ENCODE measurements around the gene GLIS1. TPM values are rescaled to one million over a fixed set of nuclear protein-coding genes. Genes with fewer than 3 reads are reported as not detected.

Gene GLIS1
- total and polyA plus RNA-seq, 2 of the 8 experiments (the other 6 are each of a cell fraction or from before 2014, with no cell fraction given) = 0.15 to 0.22 TPM

DNA sequence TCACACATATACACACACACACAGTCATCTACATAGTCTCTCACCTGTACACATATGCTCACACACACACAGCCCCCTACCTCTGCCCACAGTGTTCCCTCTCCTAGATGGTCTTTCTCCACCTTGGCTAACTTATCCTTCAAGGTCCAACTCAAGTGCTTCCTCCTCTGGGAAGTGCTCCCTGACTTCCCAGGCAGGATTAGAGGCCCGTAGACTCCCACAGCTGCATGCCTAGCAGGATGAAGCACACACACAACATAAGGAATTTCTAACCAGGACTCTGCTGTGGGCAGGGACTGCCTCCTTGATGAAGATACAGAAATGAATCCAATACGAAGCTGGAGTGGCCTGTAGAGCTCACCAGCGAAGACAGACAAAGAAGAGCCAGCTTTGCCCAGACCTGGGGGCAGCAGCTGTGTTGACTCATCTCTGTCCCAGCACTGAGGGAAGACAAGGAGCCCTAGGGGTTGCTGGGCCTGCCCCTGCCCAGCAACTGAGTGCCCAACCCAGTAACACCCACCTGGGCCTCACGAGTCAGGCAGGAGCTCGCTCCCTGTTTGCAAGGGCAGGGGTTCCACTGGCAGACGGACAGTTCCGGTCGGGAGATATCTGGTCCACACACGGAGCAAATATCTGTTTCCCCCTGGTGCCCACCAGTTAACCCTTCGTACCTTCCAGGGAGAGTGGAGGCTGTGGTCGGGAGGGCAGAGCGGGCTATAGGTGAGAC is 178.9 kb downstream of the GLIS1 start:
- no peak overlapping the region for H2BK120ac ChIP-seq (replicated peaks; ENCODE audit: low read depth, low read length)
- H4K5ac ChIP-seq (ENCODE audit: insufficient read length, low read depth, low read length) = no peak overlapping the region
- peak overlapping the region; percentile 81; the same call in 1 of the 2 replicates for H2BK20ac ChIP-seq (ENCODE audit: low read length)
- no peak overlapping the region for H3K9ac ChIP-seq (replicated peaks in 1 of 4; ENCODE audit: extremely low read depth in 1 of 4, low read depth in 3 of 4, low read length in 3 of 4)
- 0 out of 2 replicates have a peak, but pooled peaks cover 2% of the 10 kb centered on the region for H3K79me1 ChIP-seq (ENCODE audit: low read depth, low read length)
- no peak overlapping the region for H3K4me3 ChIP-seq (ENCODE audit: extremely low read depth in 1 of 4, insufficient read depth in 2 of 4, low read depth in 3 of 4, low read length in 4 of 4)
- no peaks in the 10 kb centered on the region for H3K23me2 ChIP-seq (ENCODE audit: low read depth, low read length)
- H3K36me3 ChIP-seq (ENCODE audit: control insufficient read depth in 2 of 4, insufficient read depth in 4 of 4, low read length in 3 of 4) = no peaks in the 10 kb centered on the region
- peak overlapping the region; percentile 37; the same call in 1 of the 2 replicates for H2BK5ac ChIP-seq (ENCODE audit: low read depth, low read length)
- H2BK12ac ChIP-seq (ENCODE audit: low read depth, low read length) = no peak overlapping the region
- no peak overlapping the region for H3K14ac ChIP-seq (ENCODE audit: insufficient read length)
- peak overlapping the region; percentile 31 for H4K91ac ChIP-seq (replicated peaks; ENCODE audit: insufficient read length, low read length)
- H3K9me3 ChIP-seq (ENCODE audit: insufficient read depth in 2 of 2, low read depth in 1 of 2, low read length in 1 of 2) = no peaks in the 10 kb centered on the region
- H3K56ac ChIP-seq (replicated peaks; ENCODE audit: insufficient read length, low read depth, low read length) = no peak overlapping the region
- H4K8ac ChIP-seq (ENCODE audit: extremely low read depth, insufficient read depth, low read length) = no peak overlapping the region; the same call in 1 of the 2 replicates
- no peak overlapping the region; the same call in 1 of the 2 replicates for H2BK15ac ChIP-seq (ENCODE audit: low read length)
- H3K27ac ChIP-seq (ENCODE audit: low read depth, low read length) = no peak overlapping the region
- H3K79me2 ChIP-seq (ENCODE audit: control insufficient read depth in 1 of 2, insufficient read depth in 2 of 2, low read length in 2 of 2) = no peaks in the 10 kb centered on the region
- no peak overlapping the region for H2AFZ ChIP-seq (ENCODE audit: low read length)
- no peak overlapping the region for H2AK5ac ChIP-seq (ENCODE audit: low read depth, low read length)
- H3K4ac ChIP-seq (replicated peaks; ENCODE audit: insufficient read length, low read depth, low read length) = peak overlapping the region; percentile 80
- no peak overlapping the region for H3K4me2 ChIP-seq (ENCODE audit: insufficient read depth in 1 of 2, low read depth in 2 of 2, low read length in 2 of 2)
- H3K23ac ChIP-seq (ENCODE audit: insufficient read length) = no peak overlapping the region
- ChIA-PET CTCF (ENCODE audit: partially characterized antibody) (interaction anchor here (0.8 to 3.6 kb wide), 7 partner anchors 11 to 123 kb away, joined by 4 to 9 read pairs (median 5); no protein-coding TSS in a partner anchor), POLR2A (ENCODE audit: partially characterized antibody) (no interaction called here)
- H4K20me1 ChIP-seq (replicated peaks in 1 of 2; ENCODE audit: control insufficient read depth in 1 of 2, insufficient read depth in 2 of 2, low read length in 2 of 2) = peaks cover 0 to 4% of the 10 kb centered on the region in 2 experiments
- peaks cover 0 to 1% (median 0%) of the 10 kb centered on the region in 4 experiments; a peak in 1 of 7 replicates for H3K27me3 ChIP-seq (replicated peaks in 1 of 4; ENCODE audit: control insufficient read depth in 3 of 4, extremely low read depth in 1 of 4, insufficient read depth in 3 of 4, low read length in 3 of 4)
- 88% methylated on average over 12 of the region's 12 CpGs; no CpG with 5 or more reads in 1 of the 2 experiments for WGBS, 2 experiments (ENCODE audit: extremely low coverage in 1 of 2, insufficient coverage in 1 of 2, insufficient read length in 1 of 2, insufficient replicate concordance in 2 of 2, low coverage in 1 of 2, low lambda C conversion rate in 2 of 2, missing lambda C conversion rate in 1 of 2)
- no peak overlapping the region for H3K18ac ChIP-seq (ENCODE audit: extremely low read depth, low read length)
- peaks cover 0 to 2% (median 1%) of the 10 kb centered on the region in 4 experiments; a peak in 3 of 7 replicates for H3K4me1 ChIP-seq (replicated peaks in 1 of 4; ENCODE audit: control insufficient read depth in 3 of 4, insufficient read depth in 4 of 4, low read length in 3 of 4)
- FAIRE-seq (no peak), DNase-seq (ENCODE audit: low read depth in 1 of 2, low spot score in 2 of 2) (no peak)
- no peak for TF ChIP-seq ZNF274 (IDR thresholded peaks at IDR 0.05; ENCODE audit: borderline replicate concordance, extremely low read depth, low read length)
- no peak for TF ChIP-seq PHF8 (conservative IDR thresholded peaks at IDR 0.05; ENCODE audit: low read depth, low read length)
- TF ChIP-seq SP2 (IDR thresholded peaks at IDR 0.05; ENCODE audit: low read length) = no peak
- no peak for TF ChIP-seq JUND (IDR thresholded peaks at IDR 0.05; ENCODE audit: low read length)
- no peak for TF ChIP-seq EGR1 (IDR thresholded peaks at IDR 0.05; ENCODE audit: borderline replicate concordance, low read depth, low read length)
- TF ChIP-seq EZH2 (IDR thresholded peaks at IDR 0.05; ENCODE audit: low read depth, low read length, severe bottlenecking) = no peak
- TF ChIP-seq, protein P1, sequence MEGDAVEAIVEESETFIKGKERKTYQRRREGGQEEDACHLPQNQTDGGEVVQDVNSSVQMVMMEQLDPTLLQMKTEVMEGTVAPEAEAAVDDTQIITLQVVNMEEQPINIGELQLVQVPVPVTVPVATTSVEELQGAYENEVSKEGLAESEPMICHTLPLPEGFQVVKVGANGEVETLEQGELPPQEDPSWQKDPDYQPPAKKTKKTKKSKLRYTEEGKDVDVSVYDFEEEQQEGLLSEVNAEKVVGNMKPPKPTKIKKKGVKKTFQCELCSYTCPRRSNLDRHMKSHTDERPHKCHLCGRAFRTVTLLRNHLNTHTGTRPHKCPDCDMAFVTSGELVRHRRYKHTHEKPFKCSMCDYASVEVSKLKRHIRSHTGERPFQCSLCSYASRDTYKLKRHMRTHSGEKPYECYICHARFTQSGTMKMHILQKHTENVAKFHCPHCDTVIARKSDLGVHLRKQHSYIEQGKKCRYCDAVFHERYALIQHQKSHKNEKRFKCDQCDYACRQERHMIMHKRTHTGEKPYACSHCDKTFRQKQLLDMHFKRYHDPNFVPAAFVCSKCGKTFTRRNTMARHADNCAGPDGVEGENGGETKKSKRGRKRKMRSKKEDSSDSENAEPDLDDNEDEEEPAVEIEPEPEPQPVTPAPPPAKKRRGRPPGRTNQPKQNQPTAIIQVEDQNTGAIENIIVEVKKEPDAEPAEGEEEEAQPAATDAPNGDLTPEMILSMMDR (IDR thresholded peaks at IDR 0.05; ENCODE audit: control extremely low read depth in 1 of 3, insufficient read depth in 1 of 3, low read depth in 1 of 3, low read length in 3 of 3) = no peak
- TF ChIP-seq, protein P2, sequence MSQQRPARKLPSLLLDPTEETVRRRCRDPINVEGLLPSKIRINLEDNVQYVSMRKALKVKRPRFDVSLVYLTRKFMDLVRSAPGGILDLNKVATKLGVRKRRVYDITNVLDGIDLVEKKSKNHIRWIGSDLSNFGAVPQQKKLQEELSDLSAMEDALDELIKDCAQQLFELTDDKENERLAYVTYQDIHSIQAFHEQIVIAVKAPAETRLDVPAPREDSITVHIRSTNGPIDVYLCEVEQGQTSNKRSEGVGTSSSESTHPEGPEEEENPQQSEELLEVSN (IDR thresholded peaks at IDR 0.05) = no peak
- TF ChIP-seq POLR2AphosphoS5 (IDR thresholded peaks at IDR 0.05; ENCODE audit: low read depth, low read length) = no peak

All from H1 (cell line).